ENCODE results near the gene RPL11. TPM values are rescaled to one million over a fixed set of nuclear protein-coding genes. Genes with fewer than 3 reads are reported as not detected.

RPL11 gene
- total RNA-seq, 1 experiment from 2014 or later, result 1,205 TPM

DNA sequence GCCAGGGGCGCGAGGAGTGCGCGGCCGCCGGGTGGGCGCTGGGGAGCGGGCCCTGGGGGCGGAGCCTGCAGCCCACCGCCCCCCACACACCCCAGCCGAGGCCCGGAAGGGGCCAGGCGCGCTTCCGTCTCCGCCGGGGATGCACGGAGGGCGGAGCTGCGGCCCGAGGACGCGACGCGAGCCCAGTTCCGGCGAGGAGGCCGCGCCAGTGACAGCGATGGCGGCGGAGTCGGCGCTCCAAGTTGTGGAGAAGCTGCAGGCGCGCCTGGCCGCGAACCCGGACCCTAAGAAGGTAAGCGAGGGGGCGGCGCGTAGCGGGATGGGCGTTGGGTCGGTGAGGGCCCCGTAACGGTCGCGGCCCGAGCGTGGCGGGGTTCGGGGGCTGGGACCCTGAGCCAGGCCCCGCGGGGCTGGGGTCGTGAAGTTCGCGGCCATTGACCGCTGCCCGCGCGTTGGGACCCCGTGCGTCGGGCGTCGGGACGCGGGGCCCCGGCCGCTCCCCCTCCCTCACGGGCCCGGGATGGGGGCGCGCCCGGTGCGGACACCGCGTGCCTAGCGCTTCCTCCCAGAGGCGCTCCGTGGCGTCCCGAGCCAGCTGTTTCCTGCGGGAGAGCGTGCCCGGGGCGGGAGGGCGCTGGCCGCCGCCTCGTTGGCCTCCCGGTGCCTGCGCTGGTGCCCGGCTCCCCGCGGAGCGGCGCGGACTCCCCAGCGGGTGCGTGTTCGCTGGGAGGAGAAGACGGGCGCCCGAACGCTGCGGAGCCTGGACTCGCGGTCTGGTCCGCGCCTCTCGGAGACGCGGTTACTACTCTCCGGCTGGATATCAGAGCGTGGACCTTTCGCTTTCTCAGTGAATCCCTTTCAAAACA, 51.9 kb downstream of the RPL11 start, which contains the start of gene ELOA:
ELOA (plus strand) TSS at position 185 of the 866 bp plus-strand sequence; CDS start at position 218, 33 bp downstream.
- no peaks in the 10 kb centered on the region for H3K36me3 ChIP-seq (ENCODE audit: low read depth)
- ChIA-PET CTCF (interaction anchor here (0.7 kb wide), 1 partner anchor 508 kb away, joined by 4 read pairs; no protein-coding TSS in a partner anchor), POLR2A (ENCODE audit: unreplicated experiment) (interaction anchor here (0.5 to 0.7 kb wide), 4 partner anchors 45 to 1690 kb away, joined by 3 to 8 read pairs (median 3); no protein-coding TSS in a partner anchor)
- H2AFZ ChIP-seq, result peak within 1 kb of the TSS; percentile 89
- H3F3A ChIP-seq (ENCODE audit: insufficient read depth, low read depth), result peaks cover 16% of the 10 kb centered on the region; the same call in 1 of the 2 replicates
- BruUV-seq (replicated peaks), result no TSS peak
- H3K27ac ChIP-seq, result peak within 1 kb of the TSS; percentile 29; the same call in 1 of the 2 replicates
- TF ChIP-seq, protein P1, sequence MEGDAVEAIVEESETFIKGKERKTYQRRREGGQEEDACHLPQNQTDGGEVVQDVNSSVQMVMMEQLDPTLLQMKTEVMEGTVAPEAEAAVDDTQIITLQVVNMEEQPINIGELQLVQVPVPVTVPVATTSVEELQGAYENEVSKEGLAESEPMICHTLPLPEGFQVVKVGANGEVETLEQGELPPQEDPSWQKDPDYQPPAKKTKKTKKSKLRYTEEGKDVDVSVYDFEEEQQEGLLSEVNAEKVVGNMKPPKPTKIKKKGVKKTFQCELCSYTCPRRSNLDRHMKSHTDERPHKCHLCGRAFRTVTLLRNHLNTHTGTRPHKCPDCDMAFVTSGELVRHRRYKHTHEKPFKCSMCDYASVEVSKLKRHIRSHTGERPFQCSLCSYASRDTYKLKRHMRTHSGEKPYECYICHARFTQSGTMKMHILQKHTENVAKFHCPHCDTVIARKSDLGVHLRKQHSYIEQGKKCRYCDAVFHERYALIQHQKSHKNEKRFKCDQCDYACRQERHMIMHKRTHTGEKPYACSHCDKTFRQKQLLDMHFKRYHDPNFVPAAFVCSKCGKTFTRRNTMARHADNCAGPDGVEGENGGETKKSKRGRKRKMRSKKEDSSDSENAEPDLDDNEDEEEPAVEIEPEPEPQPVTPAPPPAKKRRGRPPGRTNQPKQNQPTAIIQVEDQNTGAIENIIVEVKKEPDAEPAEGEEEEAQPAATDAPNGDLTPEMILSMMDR (conservative IDR thresholded peaks at IDR 0.05), result no peak
- no peak for TF ChIP-seq EZH2 (IDR thresholded peaks at IDR 0.05; ENCODE audit: low read depth)
- peak in 1 of 2 experiments; percentile 56 for DNase-seq
- peak within 1 kb of the TSS; percentile 95 for H3K4me2 ChIP-seq
- H3K27me3 ChIP-seq (ENCODE audit: insufficient read depth, low read depth), result no peaks in the 10 kb centered on the region
- peaks cover 46% of the 10 kb centered on the region for H3K79me2 ChIP-seq (ENCODE audit: low read depth)
- peaks cover 21% of the 10 kb centered on the region for H4K20me1 ChIP-seq (ENCODE audit: insufficient read depth)
- no peaks in the 10 kb centered on the region for H3K9me2 ChIP-seq (ENCODE audit: insufficient read depth)
- intact Hi-C loops (cut with micrococcal nuclease; ENCODE audit: unreplicated experiment), result loop anchor here (5.0 kb wide), 1 partner anchor 51 kb away; the partner anchor contains the start of gene RPL11
- peaks cover 11% of the 10 kb centered on the region for H3K4me1 ChIP-seq (replicated peaks; ENCODE audit: insufficient read depth)
- no peaks in the 10 kb centered on the region for H3K9me3 ChIP-seq (ENCODE audit: insufficient read depth, low read depth)
- H3K4me3 ChIP-seq, result peak within 1 kb of the TSS; percentile 66

DNA sequence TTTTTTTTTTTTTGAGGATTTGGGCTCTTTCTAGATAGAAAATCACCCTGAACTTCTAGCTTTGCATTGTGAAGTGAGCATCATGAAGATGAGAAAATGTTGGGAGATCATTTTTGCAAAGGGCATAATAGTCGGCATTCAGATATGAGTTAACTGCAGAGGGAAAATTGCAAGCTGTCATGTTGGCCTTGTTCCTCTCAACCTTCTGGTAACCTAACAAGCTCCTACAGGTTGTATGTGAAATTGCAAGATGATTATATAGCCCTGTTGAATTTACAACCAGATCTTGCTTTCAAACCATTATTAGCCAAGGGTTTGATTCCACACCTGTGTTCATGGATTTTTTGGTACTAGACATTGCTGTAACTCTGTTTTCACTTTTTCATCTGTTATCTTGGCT, 53.9 kb downstream of the RPL11 start:
- intact Hi-C loops (cut with micrococcal nuclease; ENCODE audit: unreplicated experiment), result no loop called here
- CTCF ChIA-PET, result interaction anchor here (0.6 to 0.7 kb wide), 4 partner anchors 22 to 169 kb away, joined by 3 to 7 read pairs (median 3); no protein-coding TSS in a partner anchor
- POLR2A ChIA-PET (ENCODE audit: unreplicated experiment), result interaction anchor here (0.6 to 0.7 kb wide), 2 partner anchors 34 to 56 kb away, joined by 3 to 8 read pairs; no protein-coding TSS in a partner anchor
- Histone ChIP-seq H2AFZ (no peak overlapping the region), H3K9me3 (ENCODE audit: insufficient read depth, low read depth) (no peaks in the 10 kb centered on the region), H3K27ac (no peak overlapping the region), H3K9me2 (ENCODE audit: insufficient read depth) (no peaks in the 10 kb centered on the region), H4K20me1 (ENCODE audit: insufficient read depth) (peaks cover 24% of the 10 kb centered on the region), H3K4me1 (replicated peaks; ENCODE audit: insufficient read depth) (peaks cover 11% of the 10 kb centered on the region), H3K4me3 (peak overlapping the region; percentile 66; the same call in 1 of the 2 replicates), H3K36me3 (ENCODE audit: low read depth) (no peaks in the 10 kb centered on the region), H3K27me3 (ENCODE audit: insufficient read depth, low read depth) (no peaks in the 10 kb centered on the region), H3K4me2 (peak overlapping the region; percentile 95; the same call in 1 of the 2 replicates), H3F3A (ENCODE audit: insufficient read depth, low read depth) (peaks cover 21% of the 10 kb centered on the region; the same call in 1 of the 2 replicates), H3K79me2 (ENCODE audit: low read depth) (peaks cover 54% of the 10 kb centered on the region)
- no peak for DNase-seq
- no peak for TF ChIP-seq EZH2 (IDR thresholded peaks at IDR 0.05; ENCODE audit: low read depth)
- TF ChIP-seq, protein P1 (conservative IDR thresholded peaks at IDR 0.05), result peak; percentile 56
- BruUV-seq (replicated peaks), result no TSS peak

Other genes with a start within 250 kb of the RPL11 start
- gene ASAP3, start 207.6 kb upstream of the RPL11 start, total RNA-seq (2021), result 17.6 and 24.1 TPM in 2 replicates
- 7.6 and 9.0 TPM in 2 replicates for gene E2F2, start 160.6 kb upstream of the RPL11 start, total RNA-seq (2021)
- gene ID3, start 132.3 kb upstream of the RPL11 start, total RNA-seq (2021), result 10.4 and 24.7 TPM in 2 replicates
- gene ELOA, start 51.7 kb downstream of the RPL11 start, total RNA-seq (2021), result 26.2 and 26.4 TPM in 2 replicates
- gene PITHD1, start 86.6 kb downstream of the RPL11 start, total RNA-seq (2021), result 38.5 and 39.7 TPM in 2 replicates
- 90.1 and 94.9 TPM in 2 replicates for gene LYPLA2, start 99.3 kb downstream of the RPL11 start, total RNA-seq (2021)
- gene GALE, start 108.9 kb downstream of the RPL11 start, total RNA-seq (2021), result 40.5 and 45.8 TPM in 2 replicates
- gene HMGCL, start 133.6 kb downstream of the RPL11 start, total RNA-seq (2021), result 43.2 and 53.4 TPM in 2 replicates
- 29.0 and 30.9 TPM in 2 replicates for gene FUCA1, start 176.5 kb downstream of the RPL11 start, total RNA-seq (2021)
- not detected in 2 replicates for gene CNR2, start 221.6 kb downstream of the RPL11 start, total RNA-seq (2021)